Mesenchymal stem cell (in vitro differentiated cells and primary cell): ENCODE measurements around the gene PAX6.

ENCODE experiments used
- DNase-seq: peaks from one replicate; pipeline ENCODE4 v3.0.0-alpha.2; 2013
- H2AFZ ChIP-seq: one replicate; pipeline ENCODE4 v1.6.1; 2013; ENCODE audit warnings: low read depth, mild to moderate bottlenecking, control low read depth, inconsistent platforms, low read length, moderate library complexity
- H2AK5ac ChIP-seq: 2 replicates; pipeline ENCODE4 v1.6.1; 2013; ENCODE audit warnings: low read length, moderate library complexity, mild to moderate bottlenecking, inconsistent platforms; ENCODE audit not compliant: severe bottlenecking
- H2BK120ac ChIP-seq: one replicate; pipeline ENCODE4 v1.6.1; 2013; ENCODE audit warnings: low read depth, mild to moderate bottlenecking, inconsistent platforms, low read length, moderate library complexity
- H2BK12ac ChIP-seq, 2 experiments: one replicate each; pipeline ENCODE4 v1.6.1; 2013; ENCODE audit warnings: inconsistent platforms in 2 of 2, low read length in 2 of 2, mild to moderate bottlenecking in 2 of 2, moderate library complexity in 2 of 2, control low read depth in 1 of 2
- H2BK15ac ChIP-seq: one replicate; pipeline ENCODE4 v1.6.1; 2013; ENCODE audit warnings: mild to moderate bottlenecking, low read depth, inconsistent platforms; ENCODE audit not compliant: poor library complexity, severe bottlenecking
- H2BK5ac ChIP-seq: 2 replicates; pipeline ENCODE4 v1.6.1; 2013; ENCODE audit warnings: low read depth, mild to moderate bottlenecking, low read length, control low read depth, inconsistent platforms; ENCODE audit not compliant: poor library complexity, severe bottlenecking
- H3K14ac ChIP-seq, 2 experiments: one replicate each; pipeline ENCODE4 v1.6.1; 2013; ENCODE audit warnings: inconsistent platforms in 2 of 2, low read length in 2 of 2, control low read depth in 1 of 2, mild to moderate bottlenecking in 1 of 2, moderate library complexity in 1 of 2
- H3K18ac ChIP-seq, 2 experiments: one replicate each; pipeline ENCODE4 v1.6.1; 2013; ENCODE audit warnings: inconsistent platforms in 2 of 2, low read length in 2 of 2, control low read depth in 1 of 2, low read depth in 1 of 2, mild to moderate bottlenecking in 1 of 2
- H3K23ac ChIP-seq, 2 experiments: one replicate each; pipeline ENCODE4 v1.6.1; 2013; ENCODE audit warnings: inconsistent platforms in 2 of 2, low read length in 2 of 2, mild to moderate bottlenecking in 2 of 2, moderate library complexity in 2 of 2, control low read depth in 1 of 2
- H3K27ac ChIP-seq: 2 replicates; pipeline ENCODE4 v1.5.1; 2013; ENCODE audit warnings: mild to moderate bottlenecking, moderate library complexity, low read length, control low read depth, inconsistent platforms; ENCODE audit not compliant: poor library complexity, severe bottlenecking
- H3K27me3 ChIP-seq, 2 experiments: 2 replicates each; pipeline versions ENCODE4 v1.6.1 to v1.7.0; 2013; ENCODE audit warnings: low read length in 2 of 2, mild to moderate bottlenecking in 2 of 2, moderate library complexity in 2 of 2, control low read depth in 1 of 2, inconsistent platforms in 1 of 2; ENCODE audit not compliant: control insufficient read depth in 1 of 2, insufficient read depth in 1 of 2
- H3K36me3 ChIP-seq, 2 experiments: 2 replicates each; pipeline versions ENCODE4 v1.6.1 to v1.7.0; 2013; ENCODE audit warnings: low read length in 2 of 2, control low read depth in 1 of 2, inconsistent platforms in 1 of 2, low read depth in 1 of 2, mild to moderate bottlenecking in 1 of 2; ENCODE audit not compliant: insufficient read depth in 2 of 2, control insufficient read depth in 1 of 2
- H3K4ac ChIP-seq, 2 experiments: one replicate each; pipeline ENCODE4 v1.6.1; 2013; ENCODE audit warnings: inconsistent platforms in 2 of 2, low read length in 2 of 2, mild to moderate bottlenecking in 2 of 2, moderate library complexity in 2 of 2, control low read depth in 1 of 2, low read depth in 1 of 2
- H3K4me1 ChIP-seq: 2 replicates; pipeline ENCODE4 v1.6.1; 2013; ENCODE audit warnings: low read depth, low read length, control low read depth; ENCODE audit not compliant: control insufficient read depth, insufficient read depth
- H3K4me2 ChIP-seq: 2 replicates; pipeline ENCODE4 v1.6.1; 2013; ENCODE audit warnings: low read length, mild to moderate bottlenecking, inconsistent platforms; ENCODE audit not compliant: poor library complexity, severe bottlenecking
- H3K4me3 ChIP-seq, 2 experiments: 2 replicates each; pipeline versions ENCODE4 v1.5.1 to v1.7.0; 2013; ENCODE audit warnings: low read length in 2 of 2, mild to moderate bottlenecking in 2 of 2, control low read depth in 1 of 2, low read depth in 1 of 2; ENCODE audit not compliant: insufficient read depth in 1 of 2
- H3K79me1 ChIP-seq: replicated peaks from 2 replicates; pipeline ENCODE4 v1.6.1; 2013; ENCODE audit warnings: mild to moderate bottlenecking, control low read depth, low read length, inconsistent platforms; ENCODE audit not compliant: poor library complexity, severe bottlenecking
- H3K9ac ChIP-seq: 2 replicates; pipeline ENCODE4 v1.7.0; 2013; ENCODE audit warnings: mild to moderate bottlenecking, low read length, moderate library complexity
- H3K9me3 ChIP-seq: 2 replicates; pipeline ENCODE4 v1.7.0; 2013; ENCODE audit warnings: mild to moderate bottlenecking, low read length; ENCODE audit not compliant: control insufficient read depth
- H4K8ac ChIP-seq: one replicate; pipeline ENCODE4 v1.6.1; 2013; ENCODE audit warnings: inconsistent platforms, mild to moderate bottlenecking, low read length, moderate library complexity
- H4K91ac ChIP-seq: one replicate; pipeline ENCODE4 v1.6.1; 2013; ENCODE audit warnings: mild to moderate bottlenecking, low read length, inconsistent platforms
- WGBS: methylation state at CpG from one replicate; pipeline ENCODE4 v1.1.7; 2013; ENCODE audit warnings: mixed read lengths; 5-methylcytosine and 5-hydroxymethylcytosine counted together

The PAX6 gene

DNA sequence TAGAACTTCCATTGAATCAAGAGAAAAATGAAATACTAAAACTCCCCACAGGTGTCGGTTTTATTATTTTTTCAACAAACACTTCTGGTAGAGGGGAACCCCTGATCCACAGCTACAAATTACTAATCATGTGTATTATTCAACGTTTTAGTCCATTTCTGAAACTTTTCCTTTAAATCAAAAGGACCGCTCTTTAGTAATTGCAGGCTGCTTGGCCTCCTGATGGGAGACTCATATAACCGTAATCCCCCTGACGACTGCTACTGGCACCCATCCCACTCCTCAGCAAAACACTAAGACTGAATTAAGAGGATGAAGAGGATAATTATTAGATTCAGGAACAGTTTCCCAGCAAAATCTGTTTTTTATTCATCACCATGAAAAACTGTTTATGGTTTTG lies 46.4 kb downstream of the PAX6 start:
- no peak overlapping the region for H3K4me2 ChIP-seq
- H3K9me3 ChIP-seq: no peaks in the 10 kb centered on the region
- no peak overlapping the region for H4K91ac ChIP-seq
- no peaks in the 10 kb centered on the region for H3K36me3 ChIP-seq
- H2BK12ac ChIP-seq: no peak overlapping the region
- no peak overlapping the region for H2BK15ac ChIP-seq
- no peak overlapping the region for H2AK5ac ChIP-seq
- H3K18ac ChIP-seq: no peak overlapping the region
- no peaks in the 10 kb centered on the region for H3K4me1 ChIP-seq
- H3K14ac ChIP-seq: no peak overlapping the region
- no peak overlapping the region for H3K4me3 ChIP-seq
- no peak for DNase-seq
- H2AFZ ChIP-seq: no peak overlapping the region
- H4K8ac ChIP-seq: no peak overlapping the region
- no peak overlapping the region for H3K23ac ChIP-seq
- H3K27me3 ChIP-seq: no peaks in the 10 kb centered on the region
- no peaks in the 10 kb centered on the region for H3K79me1 ChIP-seq
- H3K27ac ChIP-seq: no peak overlapping the region
- H2BK120ac ChIP-seq: no peak overlapping the region
- no peak overlapping the region for H2BK5ac ChIP-seq
- no peak overlapping the region for H3K9ac ChIP-seq
- WGBS: 84% methylated on average over 3 of the region's 5 CpGs
- H3K4ac ChIP-seq: no peak overlapping the region

DNA sequence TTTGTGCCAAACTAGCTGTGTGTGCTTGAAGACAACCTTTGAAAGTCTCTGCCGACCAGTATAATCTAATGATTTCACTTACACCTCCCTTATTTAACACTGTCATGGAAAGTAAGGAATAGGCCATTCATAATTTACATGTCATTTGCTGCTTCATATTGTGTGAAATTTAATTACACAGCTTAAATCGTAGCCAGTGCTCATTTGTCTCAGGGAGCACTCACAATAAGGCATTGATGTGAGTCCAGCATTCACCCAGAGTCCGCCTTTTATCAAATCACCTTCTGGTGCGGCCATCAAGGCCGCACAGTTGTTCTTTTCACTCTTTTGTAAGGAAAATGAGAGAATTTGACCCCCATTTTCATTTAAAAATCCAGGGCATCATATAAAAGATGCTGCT lies 46.9 kb downstream of the PAX6 start:
- H4K8ac ChIP-seq: no peak overlapping the region
- H3K4me3 ChIP-seq: no peak overlapping the region

DNA sequence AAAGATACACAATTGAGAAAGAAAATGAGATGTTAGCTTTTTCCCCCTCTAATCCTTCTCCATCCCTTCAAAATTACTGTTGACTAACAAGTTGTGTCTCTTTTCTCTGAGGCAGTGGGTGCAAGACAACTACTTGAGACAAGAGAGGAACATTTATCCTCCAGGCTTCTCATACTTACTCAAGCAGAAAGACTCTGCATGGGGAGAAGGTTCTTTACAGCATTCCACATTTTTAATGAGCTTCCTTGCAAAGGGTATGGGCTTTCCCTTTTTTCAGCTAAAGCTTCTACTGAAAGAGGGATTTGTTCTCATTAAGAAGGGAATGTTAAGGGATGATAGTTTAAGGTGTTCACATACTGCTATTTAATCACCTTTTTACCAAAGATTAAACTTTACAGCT lies 47.8 kb downstream of the PAX6 start:
- Histone ChIP-seq H4K8ac (no peak overlapping the region), H3K4me1 (no peaks in the 10 kb centered on the region), H3K18ac (no peak overlapping the region), H2BK12ac (no peak overlapping the region), H2AFZ (no peak overlapping the region), H3K79me1 (no peaks in the 10 kb centered on the region), H3K4me2 (no peak overlapping the region), H3K9me3 (no peaks in the 10 kb centered on the region), H2BK120ac (no peak overlapping the region), H3K4ac (no peak overlapping the region), H2AK5ac (no peak overlapping the region), H2BK15ac (no peak overlapping the region), H3K9ac (no peak overlapping the region), H3K14ac (no peak overlapping the region), H4K91ac (no peak overlapping the region), H3K36me3 (no peaks in the 10 kb centered on the region), H3K23ac (no peak overlapping the region), H2BK5ac (no peak overlapping the region), H3K27me3 (no peaks in the 10 kb centered on the region), H3K4me3 (no peak overlapping the region), H3K27ac (no peak overlapping the region)
- DNase-seq: no peak

More for the DNA sequence above, 46.9 kb downstream of the PAX6 start:
- Histone ChIP-seq H2BK12ac (no peak overlapping the region), H3K27me3 (no peaks in the 10 kb centered on the region), H3K4me2 (no peak overlapping the region), H3K23ac (no peak overlapping the region), H3K9me3 (no peaks in the 10 kb centered on the region), H2BK120ac (no peak overlapping the region), H3K36me3 (no peaks in the 10 kb centered on the region), H2BK5ac (no peak overlapping the region), H3K79me1 (no peaks in the 10 kb centered on the region), H2BK15ac (no peak overlapping the region), H3K27ac (no peak overlapping the region), H2AK5ac (no peak overlapping the region), H3K9ac (no peak overlapping the region), H3K4me1 (no peaks in the 10 kb centered on the region), H2AFZ (no peak overlapping the region), H3K18ac (no peak overlapping the region), H3K14ac (no peak overlapping the region), H4K91ac (no peak overlapping the region), H3K4ac (no peak overlapping the region)
- DNase-seq: no peak
- 91% methylated on average over 3 of the region's 5 CpGs for WGBS

DNA sequence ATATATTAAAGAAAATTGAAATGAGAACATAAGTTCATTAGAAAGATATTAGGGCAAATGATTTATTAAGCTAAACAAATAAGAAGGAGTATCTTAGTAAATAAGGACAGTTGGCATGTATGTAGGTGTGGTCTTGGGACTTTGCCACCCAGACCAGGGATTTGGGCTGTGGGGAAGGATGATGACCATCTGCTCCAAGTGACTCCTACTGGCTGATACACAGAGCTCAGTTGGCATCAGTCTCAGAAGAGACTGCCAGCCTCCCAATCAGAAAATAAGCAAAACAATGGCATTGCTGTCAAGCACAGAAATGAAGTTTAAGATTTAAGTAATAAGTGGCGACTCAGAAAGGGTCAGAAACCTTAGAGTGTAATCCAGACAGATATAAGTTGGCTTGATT lies 49.5 kb downstream of the PAX6 start:
- Histone ChIP-seq H2BK12ac (no peak overlapping the region), H2AFZ (no peak overlapping the region), H4K91ac (no peak overlapping the region), H3K4ac (no peak overlapping the region), H3K18ac (no peak overlapping the region), H3K36me3 (no peaks in the 10 kb centered on the region), H2BK120ac (no peak overlapping the region), H3K79me1 (no peaks in the 10 kb centered on the region), H3K9me3 (no peaks in the 10 kb centered on the region), H3K23ac (no peak overlapping the region), H3K4me1 (no peaks in the 10 kb centered on the region), H2BK15ac (no peak overlapping the region), H3K4me3 (no peak overlapping the region), H3K14ac (no peak overlapping the region), H3K27me3 (no peaks in the 10 kb centered on the region), H2AK5ac (no peak overlapping the region), H4K8ac (no peak overlapping the region), H3K9ac (no peak overlapping the region), H3K4me2 (no peak overlapping the region), H3K27ac (no peak overlapping the region), H2BK5ac (no peak overlapping the region)
- 93% methylated on average over 1 of the region's 1 CpG for WGBS
- no peak for DNase-seq
